B cell (primary cell): ENCODE results near the gene CASP2. TPM values are rescaled to one million over a fixed set of nuclear protein-coding genes. Genes with fewer than 3 reads are reported as not detected.

Experiments used
- ATAC-seq: fragments of 200-7000 bp; cut with Tn5 transposase; one replicate; pipeline ENCODE4 v1.10.0; 2021; ENCODE audit warnings: low read depth, mild to moderate bottlenecking, moderate number of reproducible peaks, moderate library complexity
- CTCF ChIA-PET: fragments of 350-600 bp; sonication (Branson Sonifier 250); formaldehyde crosslinking; loops from one replicate; lab custom pipeline; 2021; ENCODE audit warnings: antibody characterized with exemption, inconsistent platforms; lab: Charles Lee
- POLR2A ChIA-PET: fragments of 350-600 bp; sonication (Branson Sonifier 250); formaldehyde crosslinking; loops from one replicate; lab custom pipeline; 2021; ENCODE audit warnings: antibody characterized with exemption; lab: Charles Lee
- DNase-seq: peaks from one replicate; pipeline ENCODE4 v3.0.0; 2013
- H2AFZ ChIP-seq: 2 replicates; pipeline ENCODE4 v1.6.1; 2012; ENCODE audit warnings: mild to moderate bottlenecking, low read depth, low read length; ENCODE audit not compliant: insufficient read depth, poor library complexity, severe bottlenecking
- H3K27ac ChIP-seq, 2 donors: 1 replicate in 1 of 2; 2 replicates in 1 of 2; pipeline ENCODE4 v1.5.1; 2012 to 2013; ENCODE audit warnings: low read length in 2 of 2, mild to moderate bottlenecking in 2 of 2, moderate library complexity in 1 of 2
- H3K27me3 ChIP-seq, 4 experiments: fragments of 200-600 bp in 1 of 4; sonication (generic) in 1 of 4; replicated peaks in 1 of 4; 1 replicate in 2 of 4; 2 replicates in 2 of 4; pipeline versions ENCODE4 v1.6.1 to v1.7.0; 2013 to 2016; ENCODE audit warnings: low read length in 3 of 4, mild to moderate bottlenecking in 2 of 4, mixed read lengths in 1 of 4, moderate library complexity in 1 of 4; ENCODE audit not compliant: insufficient read depth in 4 of 4, control insufficient read depth in 3 of 4; ENCODE audit errors: control extremely low read depth in 1 of 4
- H3K36me3 ChIP-seq, 2 experiments: replicated peaks in 1 of 2; 1 replicate in 1 of 2; 2 replicates in 1 of 2; pipeline versions ENCODE4 v1.6.1 to v1.7.1; 2013; ENCODE audit warnings: low read length in 1 of 2; ENCODE audit not compliant: insufficient read depth in 2 of 2, control insufficient read depth in 1 of 2; ENCODE audit errors: control extremely low read depth in 1 of 2, extremely low read depth in 1 of 2
- H3K4me1 ChIP-seq, 2 donors: fragments of 200-600 bp in 1 of 2; sonication (generic) in 1 of 2; 1 replicate in 1 of 2; 2 replicates in 1 of 2; pipeline versions ENCODE4 v1.5.1 to v1.6.1; 2013 to 2017; ENCODE audit warnings: low read length in 2 of 2; ENCODE audit not compliant: control insufficient read depth in 2 of 2, insufficient read depth in 2 of 2
- H3K4me2 ChIP-seq: replicated peaks from 2 replicates; pipeline ENCODE3; 2012; ENCODE audit warnings: mild to moderate bottlenecking, low read depth, low read length; ENCODE audit not compliant: poor library complexity, severe bottlenecking
- H3K4me3 ChIP-seq, 5 experiments: fragments of 200-600 bp in 1 of 5; sonication (generic) in 1 of 5; 1 replicate in 3 of 5; 2 replicates in 2 of 5; pipeline versions ENCODE4 v1.5.1 to v1.7.0; 2011 to 2016; ENCODE audit warnings: low read length in 4 of 5, mild to moderate bottlenecking in 4 of 5, low read depth in 2 of 5, control low read depth in 1 of 5, moderate library complexity in 1 of 5; ENCODE audit not compliant: insufficient read depth in 1 of 5; ENCODE audit errors: control extremely low read depth in 1 of 5, extremely low read depth in 1 of 5
- H3K79me2 ChIP-seq: fragments of 200-600 bp; sonication (generic); one replicate; pipeline ENCODE4 v1.6.0; 2016; ENCODE audit warnings: low read length; ENCODE audit not compliant: control insufficient read depth, insufficient read depth
- H3K9ac ChIP-seq: fragments of 200-600 bp; sonication (generic); 2 replicates; pipeline ENCODE4 v1.6.1; 2017; ENCODE audit warnings: mild to moderate bottlenecking, low read length, moderate library complexity
- H3K9me3 ChIP-seq, 3 donors: one replicate each; pipeline versions ENCODE4 v1.6.1 to v1.7.1; 2013; ENCODE audit warnings: low read length in 2 of 3; ENCODE audit not compliant: control insufficient read depth in 2 of 3, insufficient read depth in 1 of 3; ENCODE audit errors: control extremely low read depth in 1 of 3
- H4K20me1 ChIP-seq: 2 replicates; pipeline ENCODE4 v1.6.0; 2012; ENCODE audit warnings: mild to moderate bottlenecking, low read length; ENCODE audit not compliant: insufficient read depth, control insufficient read depth, poor library complexity, severe bottlenecking
- H3K27ac Mint-ChIP-seq: one replicate; pipeline ENCODE4 v1.8.0; 2021; ENCODE audit warnings: mixed read lengths
- H3K27me3 Mint-ChIP-seq: one replicate; pipeline ENCODE4 v1.8.0; 2021; ENCODE audit warnings: mixed read lengths
- H3K4me1 Mint-ChIP-seq: one replicate; pipeline ENCODE4 v1.8.0; 2021; ENCODE audit warnings: mixed read lengths
- H3K4me3 Mint-ChIP-seq: one replicate; pipeline ENCODE4 v1.8.0; 2021; ENCODE audit warnings: mixed read lengths
- H3K9me3 Mint-ChIP-seq: one replicate; pipeline ENCODE4 v1.8.0; 2022; ENCODE audit warnings: mixed read lengths; ENCODE audit not compliant: insufficient read depth
- EZH2 ChIP-seq: IDR thresholded peaks from 2 replicates; pipeline ENCODE4 v1.6.1; 2012; ENCODE audit warnings: borderline replicate concordance, low read depth, mild to moderate bottlenecking, moderate library complexity, low read length; ENCODE audit not compliant: insufficient read depth, poor library complexity, severe bottlenecking
- WGBS: methylation state at CpG from one replicate; pipeline ENCODE4 v1.1.5; 2013; ENCODE audit warnings: missing lambda C conversion rate; ENCODE audit not compliant: insufficient coverage; 5-methylcytosine and 5-hydroxymethylcytosine counted together
- intact Hi-C: fragments of 100-400 bp; cut with micrococcal nuclease; formaldehyde crosslinking; loops from one replicate; pipeline ENCODE4 v1.10.0; 2022
- polyA plus RNA-seq: library from polyadenylated mRNA; depleted of rRNA; stranded (reverse); fragments of >200 nt; gene quantifications from 2 replicates; pipeline ENCODE4 v1.2.3, GENCODE V29; 2012
- total RNA-seq, 2 donors: library from RNA; stranded (reverse); fragments of 120-200 nt in 1 of 2; gene quantifications; 1 replicate in 1 of 2; 2 replicates in 1 of 2; pipeline versions ENCODE4 v1.2.3 to v1.2.4, GENCODE V29; 2013 to 2022
- TF ChIP-seq, protein P1 (sequence below): fragments of 200-600 bp; IDR thresholded peaks from one replicate; pipeline ENCODE4 v1.8.0; 2022; ENCODE audit warnings: antibody characterized with exemption, mild to moderate bottlenecking

Gene CASP2
- total and polyA plus RNA-seq, 2 donors (not counting 1 experiment from before 2014, with no cell fraction given) = 29.2 to 66.5 TPM

DNA sequence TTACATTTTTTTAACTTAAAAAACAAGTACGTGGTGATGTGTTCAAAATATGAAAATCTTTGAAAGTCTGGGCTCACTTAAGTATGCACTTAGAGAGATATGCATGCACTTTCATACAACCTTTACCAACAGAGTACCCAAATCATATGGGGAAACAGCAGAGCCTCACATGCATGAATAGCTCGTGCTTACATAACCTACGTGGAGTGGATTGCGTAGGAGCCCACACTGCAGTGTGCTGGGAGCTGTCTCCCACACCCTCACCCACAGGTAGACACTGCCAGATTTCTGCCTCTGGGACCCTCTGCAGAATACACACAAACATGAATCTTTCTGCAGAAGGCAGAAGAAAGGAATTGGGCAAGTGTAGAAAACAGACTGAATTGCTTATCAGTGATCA lies 28.3 kb downstream of the CASP2 start:
- H4K20me1 ChIP-seq = no peaks in the 10 kb centered on the region
- Mint-ChIP-seq H3K27ac (no peak overlapping the region), H3K4me3 (no peak overlapping the region), H3K4me1 (no peaks in the 10 kb centered on the region), H3K9me3 (no peaks in the 10 kb centered on the region), H3K27me3 (no peaks in the 10 kb centered on the region)
- no peaks in the 10 kb centered on the region for H3K79me2 ChIP-seq
- no peak for ATAC-seq
- TF ChIP-seq, protein P1, sequence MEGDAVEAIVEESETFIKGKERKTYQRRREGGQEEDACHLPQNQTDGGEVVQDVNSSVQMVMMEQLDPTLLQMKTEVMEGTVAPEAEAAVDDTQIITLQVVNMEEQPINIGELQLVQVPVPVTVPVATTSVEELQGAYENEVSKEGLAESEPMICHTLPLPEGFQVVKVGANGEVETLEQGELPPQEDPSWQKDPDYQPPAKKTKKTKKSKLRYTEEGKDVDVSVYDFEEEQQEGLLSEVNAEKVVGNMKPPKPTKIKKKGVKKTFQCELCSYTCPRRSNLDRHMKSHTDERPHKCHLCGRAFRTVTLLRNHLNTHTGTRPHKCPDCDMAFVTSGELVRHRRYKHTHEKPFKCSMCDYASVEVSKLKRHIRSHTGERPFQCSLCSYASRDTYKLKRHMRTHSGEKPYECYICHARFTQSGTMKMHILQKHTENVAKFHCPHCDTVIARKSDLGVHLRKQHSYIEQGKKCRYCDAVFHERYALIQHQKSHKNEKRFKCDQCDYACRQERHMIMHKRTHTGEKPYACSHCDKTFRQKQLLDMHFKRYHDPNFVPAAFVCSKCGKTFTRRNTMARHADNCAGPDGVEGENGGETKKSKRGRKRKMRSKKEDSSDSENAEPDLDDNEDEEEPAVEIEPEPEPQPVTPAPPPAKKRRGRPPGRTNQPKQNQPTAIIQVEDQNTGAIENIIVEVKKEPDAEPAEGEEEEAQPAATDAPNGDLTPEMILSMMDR = no peak
- no peaks in the 10 kb centered on the region for H3K9me3 ChIP-seq
- H3K27me3 ChIP-seq = no peaks in the 10 kb centered on the region
- intact Hi-C loops = no loop called here
- H3K9ac ChIP-seq = no peak overlapping the region
- POLR2A ChIA-PET = no interaction called here
- H3K4me3 ChIP-seq = no peak overlapping the region
- H3K4me1 ChIP-seq = no peaks in the 10 kb centered on the region
- DNase-seq = no peak
- H3K27ac ChIP-seq = no peak overlapping the region
- no peaks in the 10 kb centered on the region for H3K36me3 ChIP-seq
- 97% methylated on average over 4 of the region's 4 CpGs for WGBS
- no peak overlapping the region for H3K4me2 ChIP-seq
- no peak overlapping the region for H2AFZ ChIP-seq
- CTCF ChIA-PET = interaction anchor here (0.6 kb wide), 1 partner anchor 17 kb away, joined by 4 read pairs; no protein-coding TSS in a partner anchor

DNA sequence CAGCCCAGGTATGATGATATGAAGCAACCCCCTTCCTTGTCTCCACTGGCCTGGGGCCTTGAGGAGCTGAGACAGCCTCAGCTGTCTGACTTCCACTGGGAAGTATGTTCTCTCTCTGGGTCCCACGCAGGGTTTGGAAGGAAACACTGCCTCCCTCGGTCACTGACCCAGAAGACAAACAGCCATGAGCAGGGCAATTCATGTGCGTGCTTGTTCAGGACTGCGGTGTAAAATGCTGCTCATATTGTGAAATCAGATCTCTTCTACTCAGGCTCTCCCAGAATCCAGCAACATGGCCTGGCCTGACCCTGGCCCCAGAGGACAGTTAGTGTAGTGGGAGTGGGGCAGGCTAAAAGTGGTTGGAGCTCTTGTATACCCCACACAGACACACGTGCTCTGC lies 30.5 kb downstream of the CASP2 start:
- DNase-seq = no peak
- TF ChIP-seq EZH2 = no peak
- TF ChIP-seq, protein P1 = no peak
- intact Hi-C loops = no loop called here
- H3K27ac ChIP-seq = no peak overlapping the region
- Mint-ChIP-seq H3K9me3 (no peaks in the 10 kb centered on the region), H3K27me3 (no peaks in the 10 kb centered on the region), H3K4me3 (no peak overlapping the region), H3K27ac (no peak overlapping the region), H3K4me1 (no peaks in the 10 kb centered on the region)
- WGBS = 97% methylated on average over 3 of the region's 5 CpGs
- ChIA-PET CTCF (no interaction called here), POLR2A (interaction anchor here (0.6 kb wide), 1 partner anchor 10 kb away, joined by 3 read pairs; no protein-coding TSS in a partner anchor)
- H3K27me3 ChIP-seq = no peaks in the 10 kb centered on the region
- H3K79me2 ChIP-seq = no peaks in the 10 kb centered on the region
- no peaks in the 10 kb centered on the region for H3K36me3 ChIP-seq
- no peaks in the 10 kb centered on the region for H3K4me1 ChIP-seq
- no peak overlapping the region for H2AFZ ChIP-seq
- H4K20me1 ChIP-seq = no peaks in the 10 kb centered on the region
- no peaks in the 10 kb centered on the region for H3K9me3 ChIP-seq
- H3K9ac ChIP-seq = no peak overlapping the region
- H3K4me2 ChIP-seq = no peak overlapping the region
- ATAC-seq = no peak
- no peak overlapping the region for H3K4me3 ChIP-seq
